ENCODE measurements around the gene PBX2. TPM values are rescaled to one million over a fixed set of nuclear protein-coding genes. Genes with fewer than 3 reads are reported as not detected.

Gene PBX2
- total RNA-seq, 1 donor from 2014 or later: 46.9 TPM

Small RNA genes within 50 kb of the gene (microRNA-seq; reads per million reads assigned to microRNA genes)
- gene MIR6721 (not detected), gene MIR6833 (not detected)

Other genes starting within 250 kb of the PBX2 start
- 5.0 TPM for gene CFB, start 244.1 kb downstream of the PBX2 start, total RNA-seq
- 46.7 TPM for gene NELFE, start 231.2 kb downstream of the PBX2 start, total RNA-seq
- gene SKIC2, start 231.0 kb downstream of the PBX2 start, total RNA-seq: 33.2 TPM
- 14.0 TPM for gene DXO, start 218.1 kb downstream of the PBX2 start, total RNA-seq
- gene C4A, start 208.1 kb downstream of the PBX2 start, total RNA-seq: 131 TPM
- 92.4 TPM for gene C4B, start 175.4 kb downstream of the PBX2 start, total RNA-seq
- gene CYP21A2, start 151.8 kb downstream of the PBX2 start, total RNA-seq: 2.0 TPM
- 59.9 TPM for gene TNXB, start 80.9 kb downstream of the PBX2 start, total RNA-seq
- gene ATF6B, start 62.0 kb downstream of the PBX2 start, total RNA-seq: 40.8 TPM
- 1.9 TPM for gene FKBPL, start 59.9 kb downstream of the PBX2 start, total RNA-seq
- gene PRRT1, start 38.3 kb downstream of the PBX2 start, total RNA-seq: 0.83 TPM
- gene PPT2, start 36.1 kb downstream of the PBX2 start, total RNA-seq: 15.6 TPM
- gene EGFL8, start 25.6 kb downstream of the PBX2 start, total RNA-seq: 5.1 TPM
- gene AGPAT1, start 14.1 kb downstream of the PBX2 start, total RNA-seq: 47.2 TPM
- 60.7 TPM for gene RNF5, start 11.8 kb downstream of the PBX2 start, total RNA-seq
- 3.5 TPM for gene AGER, start 5.9 kb downstream of the PBX2 start, total RNA-seq
- 6.9 TPM for gene GPSM3, start 2.4 kb upstream of the PBX2 start, total RNA-seq
- gene NOTCH4, start 33.9 kb upstream of the PBX2 start, total RNA-seq: 31.2 TPM
- not detected for gene TSBP1, start 181.7 kb upstream of the PBX2 start, total RNA-seq
- not detected for gene BTNL2, start 217.0 kb upstream of the PBX2 start, total RNA-seq
- gene HLA-DRA, start 249.7 kb upstream of the PBX2 start, total RNA-seq: 94.0 TPM

All from cardiac septum (tissue), 1 donor.